ENCODE results near the gene MZF1.

The MZF1 gene

GRCh38 chr19:58554494-58555368, 18.4 kb downstream of the MZF1 start, which contains the start of gene CHMP2A (continued):
- TF ChIP-seq, protein P1, sequence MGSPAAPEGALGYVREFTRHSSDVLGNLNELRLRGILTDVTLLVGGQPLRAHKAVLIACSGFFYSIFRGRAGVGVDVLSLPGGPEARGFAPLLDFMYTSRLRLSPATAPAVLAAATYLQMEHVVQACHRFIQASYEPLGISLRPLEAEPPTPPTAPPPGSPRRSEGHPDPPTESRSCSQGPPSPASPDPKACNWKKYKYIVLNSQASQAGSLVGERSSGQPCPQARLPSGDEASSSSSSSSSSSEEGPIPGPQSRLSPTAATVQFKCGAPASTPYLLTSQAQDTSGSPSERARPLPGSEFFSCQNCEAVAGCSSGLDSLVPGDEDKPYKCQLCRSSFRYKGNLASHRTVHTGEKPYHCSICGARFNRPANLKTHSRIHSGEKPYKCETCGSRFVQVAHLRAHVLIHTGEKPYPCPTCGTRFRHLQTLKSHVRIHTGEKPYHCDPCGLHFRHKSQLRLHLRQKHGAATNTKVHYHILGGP (tag by site-specific recombination; IDR thresholded peaks at IDR 0.05) = no peak
- TF ChIP-seq ZNF366 (tag by site-specific recombination; conservative IDR thresholded peaks at IDR 0.05) (0 out of 2 replicates have a peak, but pooled peaks have one; percentile 7), ZNF792 (tag by site-specific recombination; IDR thresholded peaks at IDR 0.05) (peak; percentile 39; the same call in 1 of the 2 replicates), ZNF664 (tag by site-specific recombination; IDR thresholded peaks at IDR 0.05) (no peak)

- peaks cover 33 to 70% of the 10 kb centered on the region in 2 experiments for H3K36me3 ChIP-seq (ENCODE audit: control insufficient read depth in 2 of 2, insufficient read depth in 1 of 2, low read length in 2 of 2)
- H3K4me1 ChIP-seq (ENCODE audit: control insufficient read depth, insufficient read depth, low read length) = peaks cover 11% of the 10 kb centered on the region
- POLR2A ChIA-PET = interaction anchor here (0.7 to 4.6 kb wide), 13 partner anchors 8 to 292 kb away, joined by 3 to 128 read pairs (median 7); partner anchors contain the start of genes TRIM28, ZBTB45, ZNF446 and ZNF497
These were observed 19.2 kb downstream of the MZF1 start for GRCh38 chr19:58553799-58554493.

DNA sequence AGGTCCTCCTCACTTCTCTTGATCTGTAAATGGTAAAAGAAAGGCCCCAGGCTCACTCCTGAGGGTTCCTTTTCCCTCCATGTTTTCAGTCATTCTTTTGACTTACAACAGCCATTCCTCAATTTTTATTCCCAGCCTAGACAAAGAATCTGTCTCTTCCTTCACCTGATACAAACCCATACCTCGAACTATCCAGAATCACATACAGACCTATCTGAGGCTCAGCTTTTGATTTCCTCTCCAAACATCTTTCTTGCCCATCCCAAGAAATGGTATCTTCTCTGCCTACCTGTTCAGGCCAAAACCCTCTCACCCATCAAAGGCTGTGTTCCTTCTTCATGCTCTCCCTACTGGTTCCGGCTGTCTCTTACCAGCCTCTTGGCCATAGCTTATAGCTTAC, 20.5 kb downstream of the MZF1 start:
- ChIA-PET POLR2A (interaction anchor here (3.1 to 4.6 kb wide), 4 partner anchors 8 to 189 kb away, joined by 16 to 128 read pairs (median 51); partner anchors contain the start of genes TRIM28, ZBTB45 and ZNF497), CTCF (interaction anchor here (1.0 to 2.7 kb wide), 2 partner anchors 32 kb away, joined by 3 to 20 read pairs; partner anchors contain the start of gene ZBTB45)
- H3K4me3 ChIP-seq (ENCODE audit: low read depth, low read length) = no peak overlapping the region
- H3K36me3 ChIP-seq (ENCODE audit: control insufficient read depth in 2 of 2, insufficient read depth in 1 of 2, low read length in 2 of 2) = peaks cover 33 to 83% of the 10 kb centered on the region in 2 experiments
- no peaks in the 10 kb centered on the region for H3K9me3 ChIP-seq (ENCODE audit: control insufficient read depth, insufficient read depth, low read depth, low read length)
- peaks cover 11% of the 10 kb centered on the region for H3K4me1 ChIP-seq (ENCODE audit: control insufficient read depth, insufficient read depth, low read length)
- H3K27ac ChIP-seq (ENCODE audit: extremely low read depth, low read depth, low read length) = no peak overlapping the region
- TF ChIP-seq SP3 (tag by site-specific recombination; IDR thresholded peaks at IDR 0.05) (no peak), ZNF366 (tag by site-specific recombination; conservative IDR thresholded peaks at IDR 0.05) (0 out of 2 replicates have a peak, but pooled peaks have one; percentile 26), ZNF10 (tag by site-specific recombination; IDR thresholded peaks at IDR 0.05) (peak; percentile 93), TRIM28 (IDR thresholded peaks at IDR 0.05; ENCODE audit: borderline replicate concordance, low read length) (no peak)

More at GRCh38 chr19:58553799-58554493, 19.2 kb downstream of the MZF1 start:
- CTCF ChIA-PET = interaction anchor here (1.7 to 2.7 kb wide), 3 partner anchors 10 to 34 kb away, joined by 6 to 20 read pairs (median 10); partner anchors contain the start of genes TRIM28 and ZBTB45
- H3K9me3 ChIP-seq (ENCODE audit: control insufficient read depth, insufficient read depth, low read depth, low read length) = no peaks in the 10 kb centered on the region
- H3K4me3 ChIP-seq (ENCODE audit: low read depth, low read length) = peak overlapping the region; percentile 64
- H3K27ac ChIP-seq (ENCODE audit: extremely low read depth, low read depth, low read length) = peak overlapping the region; percentile 99
- TF ChIP-seq ZNF350 (tag by site-specific recombination; IDR thresholded peaks at IDR 0.05) = no peak
- TF ChIP-seq BCL11A (tag by site-specific recombination; IDR thresholded peaks at IDR 0.05; ENCODE audit: low read depth) = no peak
- peak; percentile 95 for TF ChIP-seq PRDM10 (tag by site-specific recombination; IDR thresholded peaks at IDR 0.05)
- peak; percentile 23 for TF ChIP-seq ZNF335 (tag by site-specific recombination; conservative IDR thresholded peaks at IDR 0.05)
- TF ChIP-seq KLF10 (tag by site-specific recombination; IDR thresholded peaks at IDR 0.05) = no peak
- TF ChIP-seq ZNF311 (tag by site-specific recombination; IDR thresholded peaks at IDR 0.05; ENCODE audit: borderline replicate concordance) = no peak
